IPS-18a (cell line): ENCODE results near the gene WDFY4.
A peak's percentile ranks its signal among the peaks of the same experiment; 100 is the strongest.

Experiments used
- H3K27ac ChIP-seq: one replicate; pipeline ENCODE4 v1.5.1; 2013; ENCODE audit warnings: low read length
- H3K27me3 ChIP-seq: one replicate; pipeline ENCODE4 v1.6.1; 2013; ENCODE audit warnings: mild to moderate bottlenecking, low read length; ENCODE audit not compliant: control insufficient read depth, insufficient read depth
- H3K36me3 ChIP-seq: one replicate; pipeline ENCODE4 v1.6.1; 2013; ENCODE audit warnings: low read depth, low read length; ENCODE audit not compliant: control insufficient read depth
- H3K4me1 ChIP-seq: one replicate; pipeline ENCODE4 v1.6.1; 2013; ENCODE audit warnings: low read depth, low read length; ENCODE audit not compliant: control insufficient read depth
- H3K4me3 ChIP-seq: one replicate; pipeline ENCODE4 v1.5.1; 2013; ENCODE audit warnings: low read length
- H3K9ac ChIP-seq: one replicate; pipeline ENCODE4 v1.6.1; 2013; ENCODE audit warnings: mild to moderate bottlenecking, low read length, moderate library complexity
- H3K9me3 ChIP-seq: one replicate; pipeline ENCODE4 v1.6.1; 2013; ENCODE audit warnings: low read depth, low read length; ENCODE audit not compliant: control insufficient read depth

The WDFY4 gene

GRCh38 chr10:48648172-48648942, 36.3 kb upstream of the WDFY4 start:
- no peak overlapping the region for H3K9ac ChIP-seq
- no peak overlapping the region for H3K27ac ChIP-seq
- no peaks in the 10 kb centered on the region for H3K36me3 ChIP-seq

DNA sequence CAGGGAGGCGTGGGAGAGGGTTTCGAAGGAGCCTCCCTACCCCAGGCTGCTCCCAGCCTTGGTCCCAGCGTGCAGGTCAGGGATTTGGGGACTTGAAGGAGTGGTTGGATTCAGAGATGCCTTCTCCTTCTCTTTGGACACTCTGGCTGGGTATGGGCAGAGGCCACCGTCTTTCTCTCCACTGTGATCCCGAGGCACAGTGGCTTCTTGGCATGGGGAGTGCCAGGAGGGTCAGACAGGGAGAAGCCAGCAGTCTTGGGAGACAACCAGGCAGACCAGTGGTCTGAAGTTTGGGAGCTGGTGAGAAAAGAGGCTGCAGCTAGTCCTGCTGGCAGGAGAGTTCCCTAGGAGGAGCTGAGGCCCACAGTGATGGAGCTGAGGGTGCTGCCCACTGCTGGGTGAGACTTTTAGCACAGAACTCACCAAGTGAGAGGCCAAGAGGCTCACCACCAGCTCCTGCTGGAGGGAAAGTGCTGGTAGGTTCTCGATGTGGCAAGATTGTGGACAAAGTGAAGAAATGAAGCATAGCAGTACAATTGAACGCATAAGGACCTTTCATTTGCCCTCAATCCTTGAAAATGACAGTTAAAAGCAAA, 35.2 kb upstream of the WDFY4 start:
- no peak overlapping the region for H3K4me3 ChIP-seq
- no peaks in the 10 kb centered on the region for H3K4me1 ChIP-seq
- no peak overlapping the region for H3K27ac ChIP-seq
- H3K27me3 ChIP-seq, result no peaks in the 10 kb centered on the region
- no peaks in the 10 kb centered on the region for H3K36me3 ChIP-seq
- H3K9ac ChIP-seq, result no peak overlapping the region
- H3K9me3 ChIP-seq, result no peaks in the 10 kb centered on the region

More at GRCh38 chr10:48648172-48648942, 36.3 kb upstream of the WDFY4 start:
- H3K4me3 ChIP-seq, result no peak overlapping the region
- H3K9me3 ChIP-seq, result no peaks in the 10 kb centered on the region
- H3K4me1 ChIP-seq, result no peaks in the 10 kb centered on the region
- no peaks in the 10 kb centered on the region for H3K27me3 ChIP-seq

DNA sequence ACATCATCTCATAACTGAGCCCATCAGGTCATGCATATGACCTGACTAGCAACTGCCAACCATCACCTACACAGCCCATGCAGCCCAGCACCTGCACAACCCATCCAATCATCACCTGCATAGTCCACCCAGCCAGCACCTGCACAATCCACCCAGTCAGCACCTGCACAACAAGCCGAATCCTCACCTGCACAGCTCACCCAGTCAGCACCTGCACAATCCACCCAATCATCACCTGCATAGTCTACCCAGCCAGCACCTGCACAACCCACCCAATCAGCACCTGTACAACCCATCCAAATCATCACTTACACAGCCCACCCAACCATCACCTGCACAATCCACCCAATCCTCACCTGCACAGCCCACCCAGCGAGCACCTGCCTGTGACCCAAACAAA, 33.4 kb upstream of the WDFY4 start:
- Histone ChIP-seq H3K36me3 (no peaks in the 10 kb centered on the region), H3K27me3 (peaks cover 7% of the 10 kb centered on the region), H3K4me1 (no peaks in the 10 kb centered on the region), H3K9me3 (no peaks in the 10 kb centered on the region), H3K9ac (no peak overlapping the region), H3K4me3 (no peak overlapping the region), H3K27ac (no peak overlapping the region)

DNA sequence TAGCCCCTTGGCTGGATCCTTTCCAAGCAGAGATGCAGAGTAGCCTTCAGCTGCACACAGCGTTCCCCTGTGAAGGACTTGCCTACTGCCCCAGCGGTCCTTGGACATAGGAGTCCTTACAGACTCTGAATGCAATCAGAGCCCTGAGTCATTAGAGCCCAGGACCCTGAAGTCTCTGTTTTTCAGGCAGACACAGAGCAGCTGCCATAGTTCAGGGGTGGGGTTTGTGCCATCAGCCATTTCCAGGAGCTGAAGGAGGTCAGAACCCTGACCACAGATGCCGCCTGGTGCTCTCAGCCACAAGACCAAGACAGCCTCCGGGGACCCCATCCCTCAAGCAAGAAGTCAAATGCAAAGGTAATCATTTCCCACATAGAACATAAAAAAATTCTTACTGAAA, 32.8 kb upstream of the WDFY4 start:
- Histone ChIP-seq H3K36me3 (no peaks in the 10 kb centered on the region), H3K27me3 (peaks cover 11% of the 10 kb centered on the region), H3K9me3 (no peaks in the 10 kb centered on the region), H3K4me1 (peaks cover 5% of the 10 kb centered on the region), H3K9ac (no peak overlapping the region), H3K4me3 (no peak overlapping the region), H3K27ac (no peak overlapping the region)

GRCh38 chr10:48652344-48652743, 32.3 kb upstream of the WDFY4 start:
- Histone ChIP-seq H3K9me3 (no peaks in the 10 kb centered on the region), H3K27me3 (peaks cover 16% of the 10 kb centered on the region), H3K4me1 (peaks cover 7% of the 10 kb centered on the region), H3K9ac (no peak overlapping the region), H3K27ac (no peak overlapping the region), H3K36me3 (no peaks in the 10 kb centered on the region), H3K4me3 (no peak overlapping the region)

GRCh38 chr10:48653347-48653746, 31.3 kb upstream of the WDFY4 start:
- Histone ChIP-seq H3K4me3 (no peak overlapping the region), H3K9me3 (no peaks in the 10 kb centered on the region), H3K27me3 (peaks cover 22% of the 10 kb centered on the region), H3K36me3 (no peaks in the 10 kb centered on the region), H3K4me1 (peaks cover 7% of the 10 kb centered on the region), H3K27ac (no peak overlapping the region), H3K9ac (no peak overlapping the region)

DNA sequence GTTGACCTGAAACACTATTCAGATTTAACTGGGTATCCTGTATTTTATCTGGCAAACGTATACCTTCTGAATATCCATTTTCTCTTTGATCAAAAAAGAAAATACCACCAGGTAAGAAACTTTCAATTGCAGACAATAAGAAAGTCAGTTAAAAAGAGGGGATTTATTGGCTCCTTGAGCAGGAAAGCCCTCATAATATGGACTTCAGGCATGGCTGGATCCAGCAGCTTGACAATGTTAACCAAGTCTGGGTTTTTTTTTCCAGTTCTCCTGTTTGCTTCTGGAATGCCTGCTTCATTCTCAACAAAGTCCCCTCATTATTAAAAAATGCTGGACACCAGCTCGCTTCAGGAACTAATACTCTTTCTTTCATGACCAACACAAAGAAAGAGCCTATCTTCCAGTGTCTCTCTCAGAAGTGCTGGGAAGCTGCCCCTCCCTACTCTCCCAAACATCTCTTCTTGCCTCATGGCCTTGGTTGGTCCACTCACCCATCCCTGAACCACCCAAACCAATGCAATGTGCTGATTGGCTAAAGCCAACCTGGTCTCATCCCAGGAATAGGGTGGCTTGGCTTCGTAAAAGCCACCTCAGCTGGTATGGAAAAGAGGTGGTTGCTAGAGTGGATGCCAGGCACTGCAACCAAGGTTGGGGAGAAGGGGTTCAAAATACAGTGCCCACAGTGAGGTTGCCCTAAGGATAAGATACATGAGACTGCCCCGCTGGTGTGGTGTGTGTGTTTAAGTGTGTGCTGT, 30.6 kb upstream of the WDFY4 start:
- Histone ChIP-seq H3K4me3 (no peak overlapping the region), H3K36me3 (no peaks in the 10 kb centered on the region), H3K27ac (no peak overlapping the region), H3K27me3 (peaks cover 22% of the 10 kb centered on the region), H3K9ac (no peak overlapping the region), H3K4me1 (peaks cover 7% of the 10 kb centered on the region), H3K9me3 (no peaks in the 10 kb centered on the region)

DNA sequence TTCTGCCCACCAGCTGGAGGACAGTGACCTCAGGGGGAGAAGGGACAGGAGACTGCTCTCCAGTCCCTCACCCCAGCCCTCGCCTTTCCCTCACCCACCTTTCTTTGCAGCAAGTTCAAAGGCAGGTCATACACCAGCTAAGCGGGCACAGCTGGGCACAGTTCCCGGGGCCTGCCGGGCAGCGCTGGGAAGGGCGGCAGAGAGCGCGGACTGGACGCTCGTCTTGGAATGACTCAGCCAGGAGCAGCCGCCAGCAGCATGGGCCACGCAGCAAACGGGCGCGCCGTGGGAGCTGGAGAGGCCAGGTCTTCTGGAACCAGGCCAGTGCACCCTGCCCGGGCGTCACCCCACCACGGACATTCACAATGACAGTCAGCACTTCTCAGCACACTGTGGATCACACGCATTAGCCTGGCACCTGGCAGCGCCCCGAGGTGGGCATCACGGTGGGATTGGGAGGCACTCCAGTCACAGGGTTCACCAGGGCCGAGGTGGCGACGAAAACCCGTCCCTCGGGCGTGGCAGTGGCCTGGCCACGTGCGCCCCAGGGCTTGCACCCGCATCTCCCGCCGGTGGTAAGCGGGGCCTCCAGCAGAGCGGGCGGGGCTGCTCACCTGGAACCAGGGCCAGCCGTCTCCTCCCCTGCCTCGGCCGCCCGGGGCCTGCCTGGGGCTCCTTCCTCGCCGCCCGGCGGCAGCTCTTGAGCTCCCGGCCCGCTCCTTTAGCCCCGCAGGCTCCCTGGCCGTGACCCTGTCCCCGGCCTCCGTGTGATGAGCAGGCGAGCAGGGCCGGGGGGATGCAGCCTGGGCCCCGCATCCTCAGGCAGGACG, 29.0 kb upstream of the WDFY4 start:
- peaks cover 7% of the 10 kb centered on the region for H3K4me1 ChIP-seq
- H3K27me3 ChIP-seq, result peaks cover 22% of the 10 kb centered on the region
- H3K9ac ChIP-seq, result no peak overlapping the region
- peak overlapping the region; percentile 64 for H3K4me3 ChIP-seq
- no peaks in the 10 kb centered on the region for H3K9me3 ChIP-seq
- H3K27ac ChIP-seq, result no peak overlapping the region
- no peaks in the 10 kb centered on the region for H3K36me3 ChIP-seq

DNA sequence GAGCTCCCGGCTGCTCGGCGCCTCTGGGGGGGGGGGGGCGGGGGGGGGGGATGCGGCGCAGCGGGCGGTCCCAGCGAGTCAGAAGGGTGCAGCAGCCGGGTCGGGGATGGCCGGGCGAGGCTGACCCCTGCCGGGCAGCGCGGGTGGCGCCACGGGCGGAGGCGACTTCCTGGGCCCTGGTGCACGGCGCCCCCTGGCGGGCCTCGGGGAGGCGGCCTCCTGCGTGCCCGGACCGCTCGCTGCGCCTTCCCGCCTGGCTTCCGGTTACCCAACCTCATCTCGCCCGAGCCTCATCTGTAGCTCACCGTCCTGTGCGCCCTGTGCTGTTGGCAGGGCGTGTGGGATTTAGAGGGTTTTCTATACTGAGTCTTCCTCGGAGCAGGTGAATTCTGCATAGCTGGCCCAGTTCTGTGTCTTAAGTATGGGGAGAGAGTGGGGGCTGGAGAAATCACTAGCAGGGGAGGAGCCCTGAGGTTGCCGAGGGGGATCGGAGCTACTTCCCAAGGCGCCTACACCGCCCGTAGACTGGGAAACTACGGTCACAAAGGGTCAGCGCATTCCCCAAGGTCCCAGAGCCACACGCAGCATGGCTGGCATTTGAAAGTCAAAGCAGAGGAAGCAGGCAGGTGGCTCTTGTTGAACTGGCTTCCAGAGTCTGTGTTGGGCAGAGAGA, 28.3 kb upstream of the WDFY4 start:
- H3K4me1 ChIP-seq, result peaks cover 7% of the 10 kb centered on the region
- H3K27ac ChIP-seq, result no peak overlapping the region
- H3K9me3 ChIP-seq, result no peaks in the 10 kb centered on the region
- H3K36me3 ChIP-seq, result no peaks in the 10 kb centered on the region
- H3K9ac ChIP-seq, result no peak overlapping the region
- peak overlapping the region; percentile 64 for H3K4me3 ChIP-seq
- peaks cover 22% of the 10 kb centered on the region for H3K27me3 ChIP-seq

GRCh38 chr10:48656914-48657305, 27.8 kb upstream of the WDFY4 start:
- no peaks in the 10 kb centered on the region for H3K36me3 ChIP-seq
- peaks cover 22% of the 10 kb centered on the region for H3K27me3 ChIP-seq
- H3K4me1 ChIP-seq, result peaks cover 7% of the 10 kb centered on the region
- no peak overlapping the region for H3K9ac ChIP-seq
- H3K27ac ChIP-seq, result no peak overlapping the region
- peak overlapping the region; percentile 64 for H3K4me3 ChIP-seq
- no peaks in the 10 kb centered on the region for H3K9me3 ChIP-seq

DNA sequence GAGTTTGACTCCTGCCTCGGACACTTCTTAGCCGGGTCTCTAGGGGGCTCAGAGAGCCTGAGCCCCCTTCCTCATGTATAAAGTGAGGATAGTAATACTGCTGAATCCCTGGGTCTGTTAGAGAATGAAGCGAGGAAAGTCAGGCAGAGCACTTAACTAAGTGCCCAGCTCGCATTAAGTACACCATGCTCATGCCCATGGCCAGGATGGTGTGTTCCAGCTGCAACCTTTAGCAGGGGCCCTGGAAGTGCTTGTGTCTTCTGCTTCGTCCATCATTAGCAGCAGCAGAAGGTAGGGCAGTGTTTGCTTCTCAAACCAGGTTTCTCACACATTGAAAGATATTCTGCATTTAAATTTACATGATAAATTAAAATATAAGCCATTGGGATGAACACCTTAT, 27.3 kb upstream of the WDFY4 start:
- Histone ChIP-seq H3K4me3 (no peak overlapping the region), H3K27me3 (peaks cover 22% of the 10 kb centered on the region), H3K4me1 (peaks cover 7% of the 10 kb centered on the region), H3K36me3 (no peaks in the 10 kb centered on the region), H3K27ac (no peak overlapping the region), H3K9me3 (no peaks in the 10 kb centered on the region), H3K9ac (no peak overlapping the region)
